H9 (cell line): ENCODE measurements around the gene RASGRF1. TPM values are rescaled to one million over a fixed set of nuclear protein-coding genes. Genes with fewer than 3 reads are reported as not detected.

Experiments
- DNase-seq: peaks from one replicate; pipeline ENCODE4 v3.0.0-alpha.2; 2017
- H2AFZ ChIP-seq: one replicate; pipeline ENCODE4 v1.6.1; 2013; ENCODE audit warnings: mild to moderate bottlenecking, low read length, control low read depth, moderate library complexity
- H2AK5ac ChIP-seq: 2 replicates; pipeline ENCODE4 v1.6.1; 2013; ENCODE audit warnings: low read length, control low read depth, mixed read lengths; ENCODE audit not compliant: insufficient read length
- H2BK120ac ChIP-seq: one replicate; pipeline ENCODE4 v1.6.1; 2013; ENCODE audit warnings: low read depth, mild to moderate bottlenecking, low read length, control low read depth, inconsistent platforms; ENCODE audit not compliant: poor library complexity, severe bottlenecking
- H2BK12ac ChIP-seq: 2 replicates; pipeline ENCODE4 v1.6.1; 2013; ENCODE audit warnings: low read length, control low read depth, mixed read lengths, low read depth; ENCODE audit not compliant: insufficient read length
- H2BK15ac ChIP-seq: 2 replicates; pipeline ENCODE4 v1.6.1; 2013; ENCODE audit warnings: low read depth, low read length, control low read depth
- H2BK20ac ChIP-seq: one replicate; pipeline ENCODE4 v1.6.1; 2013; ENCODE audit warnings: low read depth, mild to moderate bottlenecking, low read length, control low read depth, inconsistent platforms; ENCODE audit not compliant: poor library complexity, severe bottlenecking
- H2BK5ac ChIP-seq: 2 replicates; pipeline ENCODE4 v1.6.1; 2013; ENCODE audit warnings: low read length, control low read depth, mixed read lengths; ENCODE audit not compliant: insufficient read length
- H3K14ac ChIP-seq: 2 replicates; pipeline ENCODE4 v1.6.1; 2013; ENCODE audit warnings: low read length, control low read depth; ENCODE audit not compliant: insufficient read depth
- H3K18ac ChIP-seq: 2 replicates; pipeline ENCODE4 v1.6.1; 2013; ENCODE audit warnings: low read depth, mild to moderate bottlenecking, mixed read lengths, low read length, control low read depth; ENCODE audit not compliant: insufficient read length
- H3K23ac ChIP-seq: 2 replicates; pipeline ENCODE4 v1.6.1; 2013; ENCODE audit warnings: low read length, control low read depth, mixed read lengths, low read depth; ENCODE audit not compliant: insufficient read length
- H3K23me2 ChIP-seq: 2 replicates; pipeline ENCODE4 v1.6.1; 2013; ENCODE audit warnings: low read depth, mild to moderate bottlenecking, mixed read lengths, low read length, control low read depth; ENCODE audit not compliant: insufficient read length, poor library complexity, severe bottlenecking
- H3K27ac ChIP-seq: 2 replicates; pipeline ENCODE4 v1.5.1; 2013; ENCODE audit warnings: low read length, control low read depth, mixed read lengths, low read depth; ENCODE audit not compliant: insufficient read length
- H3K27me3 ChIP-seq: 2 replicates; pipeline ENCODE4 v1.6.1; 2013; ENCODE audit warnings: low read length, control low read depth, inconsistent platforms; ENCODE audit not compliant: insufficient read depth
- H3K4ac ChIP-seq: 2 replicates; pipeline ENCODE4 v1.6.1; 2013; ENCODE audit warnings: low read depth, mild to moderate bottlenecking, control low read depth, inconsistent platforms, low read length, moderate library complexity
- H3K4me1 ChIP-seq: 2 replicates; pipeline ENCODE4 v1.6.1; 2013; ENCODE audit warnings: low read length, control low read depth, inconsistent platforms; ENCODE audit not compliant: insufficient read depth
- H3K4me2 ChIP-seq: 2 replicates; pipeline ENCODE4 v1.6.1; 2013; ENCODE audit warnings: low read length, control low read depth, mixed read lengths; ENCODE audit not compliant: insufficient read length, insufficient read depth
- H3K56ac ChIP-seq: 2 replicates; pipeline ENCODE4 v1.6.1; 2013; ENCODE audit warnings: low read depth, mild to moderate bottlenecking, mixed read lengths, low read length, control low read depth; ENCODE audit not compliant: insufficient read length
- H3K79me1 ChIP-seq: 2 replicates; pipeline ENCODE4 v1.6.1; 2013; ENCODE audit warnings: low read depth, mild to moderate bottlenecking, moderate library complexity, low read length, control low read depth, inconsistent platforms; ENCODE audit not compliant: insufficient read depth, poor library complexity, severe bottlenecking
- H3K79me2 ChIP-seq: 2 replicates; pipeline ENCODE4 v1.6.1; 2013; ENCODE audit warnings: low read length, control low read depth, inconsistent platforms; ENCODE audit not compliant: insufficient read depth
- H3K9ac ChIP-seq: 2 replicates; pipeline ENCODE4 v1.6.1; 2013; ENCODE audit warnings: low read length, control low read depth, mixed read lengths; ENCODE audit not compliant: insufficient read length; ENCODE audit errors: extremely low read depth
- H3K9me3 ChIP-seq: one replicate; pipeline ENCODE4 v1.6.1; 2013; ENCODE audit warnings: low read depth, low read length, inconsistent platforms; ENCODE audit not compliant: control insufficient read depth
- H3T11ph ChIP-seq: one replicate; pipeline ENCODE4 v1.6.1; 2013; ENCODE audit warnings: mild to moderate bottlenecking, low read length, control low read depth, inconsistent platforms
- H4K20me1 ChIP-seq: one replicate; pipeline ENCODE4 v1.6.1; 2013; ENCODE audit not compliant: control insufficient read depth, insufficient read length, insufficient read depth
- H4K5ac ChIP-seq: 2 replicates; pipeline ENCODE4 v1.6.1; 2013; ENCODE audit warnings: low read depth, mild to moderate bottlenecking, mixed read lengths, low read length, control low read depth; ENCODE audit not compliant: insufficient read length
- H4K8ac ChIP-seq: replicated peaks from 2 replicates; pipeline ENCODE4 v1.6.1; 2013; ENCODE audit warnings: low read length, control low read depth, mixed read lengths, low read depth; ENCODE audit not compliant: insufficient read length
- H4K91ac ChIP-seq: 2 replicates; pipeline ENCODE4 v1.6.1; 2013; ENCODE audit warnings: low read depth, mild to moderate bottlenecking, moderate library complexity, mixed read lengths, low read length, control low read depth; ENCODE audit not compliant: insufficient read length
- H3K27ac Mint-ChIP-seq, 3 experiments: 2 replicates in 2 of 3; 3 replicates in 1 of 3; pipeline ENCODE4 v1.8.0; 2020 to 2021; ENCODE audit warnings: mixed read lengths in 3 of 3, mild to moderate bottlenecking in 1 of 3, moderate library complexity in 1 of 3
- H3K27me3 Mint-ChIP-seq: 2 replicates; pipeline ENCODE4 v1.8.0; 2021; ENCODE audit warnings: low read depth, mild to moderate bottlenecking, moderate library complexity, mixed read lengths
- H3K36me3 Mint-ChIP-seq, 3 experiments: 2 replicates in 2 of 3; 3 replicates in 1 of 3; pipeline ENCODE4 v1.8.0; 2020 to 2021; ENCODE audit warnings: low read depth in 3 of 3, mixed read lengths in 3 of 3; ENCODE audit not compliant: insufficient read depth in 1 of 3
- H3K4me1 Mint-ChIP-seq, 2 experiments: 2 replicates each; pipeline ENCODE4 v1.8.0; 2020; ENCODE audit warnings: mixed read lengths in 2 of 2
- H3K4me3 Mint-ChIP-seq, 2 experiments: 2 replicates in 1 of 2; 3 replicates in 1 of 2; pipeline ENCODE4 v1.8.0; 2020 to 2021; ENCODE audit warnings: mild to moderate bottlenecking in 2 of 2, mixed read lengths in 2 of 2, moderate library complexity in 1 of 2
- H3K9me3 Mint-ChIP-seq, 2 experiments: 2 replicates in 1 of 2; 3 replicates in 1 of 2; pipeline ENCODE4 v1.8.0; 2020; ENCODE audit warnings: mild to moderate bottlenecking in 2 of 2, mixed read lengths in 2 of 2, moderate library complexity in 1 of 2
- WGBS: extraction: QIAGEN DNeasy Blood & Tissue Kit; methylation state at CpG from one replicate; pipeline ENCODE4 v1.1.7; 2013; ENCODE audit warnings: missing lambda C conversion rate, low lambda C conversion rate, mixed read lengths; ENCODE audit not compliant: insufficient read length; ENCODE audit errors: extremely low coverage; 5-methylcytosine and 5-hydroxymethylcytosine counted together
- total RNA-seq: library from RNA; stranded (reverse); gene quantifications from 2 replicates; pipeline ENCODE4 v1.2.1, GENCODE V29; 2021
- TF ChIP-seq, protein P1 (sequence below): fragments of 200-600 bp; sonication (generic); conservative IDR thresholded peaks from 3 replicates; pipeline ENCODE4 v1.8.0; 2021; ENCODE audit warnings: antibody characterized with exemption, mild to moderate bottlenecking

RASGRF1 gene
- total RNA-seq, 1 experiment from 2014 or later, result 0.48 TPM

DNA sequence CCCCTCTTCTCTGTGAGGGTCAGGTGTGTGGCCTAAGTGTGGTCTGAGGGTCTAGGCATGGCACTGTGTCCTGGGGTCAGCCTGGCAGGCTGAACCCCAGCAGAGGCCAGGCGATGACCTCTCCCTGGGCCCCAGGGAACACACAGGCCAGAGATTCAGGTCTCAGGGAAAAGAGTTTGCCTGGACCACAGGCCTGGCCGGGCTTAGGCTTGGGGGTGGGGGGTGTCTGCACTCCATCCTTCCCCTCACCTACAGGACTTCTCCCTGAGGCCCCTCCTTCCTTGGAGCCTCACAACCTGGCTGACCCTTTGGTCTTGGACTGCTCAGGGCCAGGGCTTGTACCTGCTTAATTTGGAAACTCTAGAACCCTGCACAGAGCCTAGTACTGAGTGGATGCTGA is 21.8 kb downstream of the RASGRF1 start:
- Mint-ChIP-seq H3K27ac (no peak overlapping the region), H3K4me1 (peaks cover 0 to 8% of the 10 kb centered on the region in 2 experiments; a peak in 1 of 4 replicates), H3K27me3 (peaks cover 64% of the 10 kb centered on the region), H3K4me3 (no peak overlapping the region), H3K9me3 (no peaks in the 10 kb centered on the region), H3K36me3 (no peaks in the 10 kb centered on the region)
- Histone ChIP-seq H3K14ac (no peak overlapping the region), H3K79me1 (no peaks in the 10 kb centered on the region), H2BK20ac (no peak overlapping the region), H3K4me1 (no peaks in the 10 kb centered on the region), H3K23ac (no peak overlapping the region), H3K23me2 (no peaks in the 10 kb centered on the region), H3K9ac (no peak overlapping the region), H3K79me2 (no peaks in the 10 kb centered on the region), H3K9me3 (no peaks in the 10 kb centered on the region), H3K18ac (no peak overlapping the region), H3K56ac (no peak overlapping the region), H2AFZ (no peak overlapping the region), H3K27ac (no peak overlapping the region), H4K91ac (no peak overlapping the region), H4K8ac (no peak overlapping the region), H3T11ph (no peak overlapping the region), H3K4ac (no peak overlapping the region), H2AK5ac (no peak overlapping the region), H4K5ac (no peak overlapping the region), H2BK120ac (no peak overlapping the region), H2BK12ac (no peak overlapping the region), H3K4me2 (no peak overlapping the region), H2BK15ac (no peak overlapping the region), H3K27me3 (no peaks in the 10 kb centered on the region; the same call in 1 of the 2 replicates), H4K20me1 (no peaks in the 10 kb centered on the region), H2BK5ac (no peak overlapping the region)
- no peak for DNase-seq
- TF ChIP-seq, protein P1, sequence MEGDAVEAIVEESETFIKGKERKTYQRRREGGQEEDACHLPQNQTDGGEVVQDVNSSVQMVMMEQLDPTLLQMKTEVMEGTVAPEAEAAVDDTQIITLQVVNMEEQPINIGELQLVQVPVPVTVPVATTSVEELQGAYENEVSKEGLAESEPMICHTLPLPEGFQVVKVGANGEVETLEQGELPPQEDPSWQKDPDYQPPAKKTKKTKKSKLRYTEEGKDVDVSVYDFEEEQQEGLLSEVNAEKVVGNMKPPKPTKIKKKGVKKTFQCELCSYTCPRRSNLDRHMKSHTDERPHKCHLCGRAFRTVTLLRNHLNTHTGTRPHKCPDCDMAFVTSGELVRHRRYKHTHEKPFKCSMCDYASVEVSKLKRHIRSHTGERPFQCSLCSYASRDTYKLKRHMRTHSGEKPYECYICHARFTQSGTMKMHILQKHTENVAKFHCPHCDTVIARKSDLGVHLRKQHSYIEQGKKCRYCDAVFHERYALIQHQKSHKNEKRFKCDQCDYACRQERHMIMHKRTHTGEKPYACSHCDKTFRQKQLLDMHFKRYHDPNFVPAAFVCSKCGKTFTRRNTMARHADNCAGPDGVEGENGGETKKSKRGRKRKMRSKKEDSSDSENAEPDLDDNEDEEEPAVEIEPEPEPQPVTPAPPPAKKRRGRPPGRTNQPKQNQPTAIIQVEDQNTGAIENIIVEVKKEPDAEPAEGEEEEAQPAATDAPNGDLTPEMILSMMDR, result no peak
- WGBS, result no CpG with 5 or more reads among the region's 2 CpGs
